Endothelial cell of umbilical vein (primary cell): ENCODE measurements around the gene TFDP1.

Source experiments
- POLR2A ChIP-seq: IDR thresholded peaks from 2 replicates; pipeline ENCODE4 v1.6.1; 2012; ENCODE audit warnings: low read depth, mild to moderate bottlenecking, control low read depth, low read length
- POLR2AphosphoS5 ChIP-seq: IDR thresholded peaks from 2 replicates; pipeline ENCODE4 v1.6.1; 2012; ENCODE audit warnings: low read depth, mild to moderate bottlenecking, control low read depth, low read length, moderate library complexity; ENCODE audit not compliant: insufficient read depth

DNA sequence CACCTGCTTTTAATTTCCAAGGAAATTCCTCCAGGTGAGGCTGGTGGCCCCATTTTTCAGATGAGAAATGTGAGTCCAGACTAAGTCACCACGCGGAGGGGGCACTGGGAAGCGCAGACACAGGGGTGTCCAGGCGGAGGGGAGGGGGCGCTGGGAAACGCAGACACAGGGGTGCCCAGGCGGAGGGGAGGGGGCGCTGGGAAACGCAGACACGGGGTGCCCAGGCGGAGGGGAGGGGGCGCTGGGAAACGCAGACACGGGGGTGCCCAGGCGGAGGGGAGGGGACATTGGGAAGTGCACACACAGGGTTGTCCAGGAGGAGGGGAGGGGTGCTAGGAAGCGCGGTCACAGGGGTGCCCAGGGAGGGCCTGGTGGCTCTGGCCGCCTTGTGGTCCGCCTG lies 86.0 kb downstream of the TFDP1 start:
- no peak for TF ChIP-seq POLR2A
- no peak for TF ChIP-seq POLR2AphosphoS5
